Measurements from ENCODE around the gene ZNF581.
A peak's percentile ranks its signal among the peaks of the same experiment; 100 is the strongest.

The ZNF581 gene

GRCh38 chr19:55644191-55644833, 863 bp downstream of the ZNF581 start:
- peak overlapping the region; percentile 80 for H3K4me3 ChIP-seq (ENCODE audit: low read depth, low read length)
- TF ChIP-seq CTCF (IDR thresholded peaks at IDR 0.05; ENCODE audit: borderline replicate concordance, insufficient read depth, low read depth, low read length), result no peak

- TF ChIP-seq CTCF (IDR thresholded peaks at IDR 0.05; ENCODE audit: borderline replicate concordance, insufficient read depth, low read depth, low read length), result no peak
- peak overlapping the region; percentile 80 for H3K4me3 ChIP-seq (ENCODE audit: low read depth, low read length)
These were observed 1.5 kb downstream of the ZNF581 start for GRCh38 chr19:55644842-55645511.

GRCh38 chr19:55645512-55645881, 2.0 kb downstream of the ZNF581 start:
- peak overlapping the region; percentile 80 for H3K4me3 ChIP-seq (ENCODE audit: low read depth, low read length)

GRCh38 chr19:55646889-55647731, 3.7 kb downstream of the ZNF581 start:
- peak overlapping the region; percentile 90 for H3K4me3 ChIP-seq (ENCODE audit: low read depth, low read length)
- no peak for TF ChIP-seq CTCF (IDR thresholded peaks at IDR 0.05; ENCODE audit: borderline replicate concordance, insufficient read depth, low read depth, low read length)

More at GRCh38 chr19:55645512-55645881, 2.0 kb downstream of the ZNF581 start:
- TF ChIP-seq CTCF (IDR thresholded peaks at IDR 0.05; ENCODE audit: borderline replicate concordance, insufficient read depth, low read depth, low read length), result no peak

GRCh38 chr19:55647732-55648584, 4.5 kb downstream of the ZNF581 start, which contains the start of gene CCDC106:
Gene CCDC106, plus strand, starts transcription at chr19:55648212. Its CDS starts 835 bp downstream, at chr19:55649047.
- H3K4me3 ChIP-seq (ENCODE audit: low read depth, low read length), result peak within 1 kb of the TSS; percentile 90
- TF ChIP-seq CTCF (IDR thresholded peaks at IDR 0.05; ENCODE audit: borderline replicate concordance, insufficient read depth, low read depth, low read length), result no peak

GRCh38 chr19:55648585-55649267, 5.3 kb downstream of the ZNF581 start:
- TF ChIP-seq CTCF (IDR thresholded peaks at IDR 0.05; ENCODE audit: borderline replicate concordance, insufficient read depth, low read depth, low read length), result no peak
- H3K4me3 ChIP-seq (ENCODE audit: low read depth, low read length), result peak overlapping the region; percentile 90

All from GM12875 (cell line).